Vagina (tissue), 2 donors: ENCODE measurements around the gene TBX10. TPM values are rescaled to one million over a fixed set of nuclear protein-coding genes. Genes with fewer than 3 reads are reported as not detected.

Experiments used
- DNase-seq, 2 donors: peaks; one replicate each; pipeline ENCODE4 v3.0.0-alpha.2; 2017; ENCODE audit errors: extremely low spot score in 2 of 2
- H3K27ac ChIP-seq: fragments of 200-600 bp; sonication (generic); one replicate; pipeline ENCODE4 v1.5.1; 2019
- H3K27me3 ChIP-seq: fragments of 200-600 bp; sonication (generic); one replicate; pipeline ENCODE4 v1.5.1; 2019
- H3K36me3 ChIP-seq, 2 donors: fragments of 200-600 bp; sonication (generic); one replicate each; pipeline ENCODE4 v1.5.1; 2017 to 2019
- H3K4me1 ChIP-seq: fragments of 200-600 bp; sonication (generic); one replicate; pipeline ENCODE4 v1.5.1; 2019
- H3K4me3 ChIP-seq, 2 donors: fragments of 200-600 bp; sonication (generic); 1 replicate in 1 of 2; 2 replicates in 1 of 2; pipeline ENCODE4 v1.5.1; 2016 to 2019
- H3K9me3 ChIP-seq: fragments of 200-600 bp; sonication (generic); one replicate; pipeline ENCODE4 v1.5.1; 2019
- POLR2A ChIP-seq, 2 donors: fragments of 450-650 bp; IDR thresholded peaks; one replicate each; pipeline ENCODE4 v1.6.1; 2017; ENCODE audit warnings: antibody characterized with exemption in 2 of 2, mild to moderate bottlenecking in 2 of 2, moderate library complexity in 2 of 2
- POLR2AphosphoS5 ChIP-seq, 2 donors: sonication (generic); formaldehyde crosslinking; IDR thresholded peaks; one replicate each; pipeline ENCODE4 v1.9.0; 2017; ENCODE audit warnings: antibody characterized with exemption in 2 of 2, mild to moderate bottlenecking in 2 of 2, low read depth in 1 of 2; ENCODE audit not compliant: insufficient read depth in 1 of 2
- intact Hi-C: fragments of 100-400 bp; cut with DNase I; formaldehyde crosslinking; loops from one replicate; pipeline ENCODE4 v1.15.1; 2023
- total RNA-seq: library from RNA; depleted of rRNA; stranded (reverse); fragments of >200 nt; gene quantifications from one replicate; pipeline ENCODE4 v1.2.3, GENCODE V29; 2016
- TF ChIP-seq, protein P1 (sequence below), 3 experiments: fragments of 450-650 bp in 2 of 3; fragments of 200-600 bp in 1 of 3; sonication (generic) in 1 of 3; IDR thresholded peaks; one replicate each; pipeline ENCODE4 v1.5.1; 2017 to 2019; ENCODE audit warnings: antibody characterized with exemption in 3 of 3, mild to moderate bottlenecking in 2 of 3, moderate library complexity in 2 of 3

The TBX10 gene
- total RNA-seq, 1 donor from 2014 or later = not detected

DNA sequence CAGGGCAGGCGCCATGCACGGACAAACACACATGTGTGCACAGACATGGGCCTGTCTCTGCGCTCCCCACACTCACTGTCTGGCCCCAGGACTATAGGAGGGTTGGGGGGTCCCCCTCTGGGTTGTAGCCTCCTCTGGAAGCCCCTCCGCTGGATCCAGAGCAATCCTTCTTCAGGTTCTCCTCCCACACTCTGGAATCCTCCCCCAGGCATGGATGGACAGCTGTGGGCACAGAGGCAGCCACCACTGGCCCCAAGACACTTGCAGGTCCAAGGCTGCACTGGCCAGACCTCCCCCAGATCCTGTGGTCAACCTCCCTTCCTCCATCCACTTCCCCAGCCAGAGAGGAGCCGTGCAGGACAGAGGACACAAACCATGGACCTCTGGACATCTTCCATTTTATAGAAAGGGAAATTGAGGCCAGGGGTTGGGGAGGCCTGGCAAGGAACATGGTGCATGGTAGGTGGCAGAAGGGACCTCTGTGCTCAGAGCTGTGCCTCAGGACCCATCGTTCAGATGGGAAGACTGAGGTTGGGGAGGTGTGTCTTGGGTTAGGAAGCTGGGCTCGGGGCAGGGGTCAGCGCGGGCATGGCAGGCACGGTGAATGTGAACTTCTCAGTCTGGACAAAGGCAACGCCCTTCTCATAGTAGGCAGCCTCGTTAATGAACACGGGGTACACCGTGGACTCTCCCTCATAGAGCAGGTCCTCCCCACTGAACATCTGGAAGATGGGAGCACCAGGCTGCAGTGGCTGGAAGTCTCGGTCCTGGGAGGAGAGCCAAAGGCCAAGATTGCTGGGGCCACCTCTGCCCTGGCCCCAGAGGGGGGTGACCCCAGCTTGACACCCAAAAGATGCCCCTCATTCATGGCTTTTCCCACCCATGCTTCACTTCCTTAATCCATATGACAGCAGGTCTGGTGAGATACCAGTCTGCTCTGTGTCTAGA, 2.9 kb upstream of the TBX10 start:
- Histone ChIP-seq H3K9me3 (no peaks in the 10 kb centered on the region), H3K4me3 (no peak overlapping the region), H3K4me1 (no peaks in the 10 kb centered on the region), H3K27ac (no peak overlapping the region), H3K36me3 (no peaks in the 10 kb centered on the region), H3K27me3 (no peaks in the 10 kb centered on the region)
- no peak for TF ChIP-seq POLR2A (IDR thresholded peaks at IDR 0.05)
- no peak for TF ChIP-seq POLR2AphosphoS5 (IDR thresholded peaks at IDR 0.05; ENCODE audit: insufficient read depth in 1 of 2, low read depth in 1 of 2)
- TF ChIP-seq, protein P1, sequence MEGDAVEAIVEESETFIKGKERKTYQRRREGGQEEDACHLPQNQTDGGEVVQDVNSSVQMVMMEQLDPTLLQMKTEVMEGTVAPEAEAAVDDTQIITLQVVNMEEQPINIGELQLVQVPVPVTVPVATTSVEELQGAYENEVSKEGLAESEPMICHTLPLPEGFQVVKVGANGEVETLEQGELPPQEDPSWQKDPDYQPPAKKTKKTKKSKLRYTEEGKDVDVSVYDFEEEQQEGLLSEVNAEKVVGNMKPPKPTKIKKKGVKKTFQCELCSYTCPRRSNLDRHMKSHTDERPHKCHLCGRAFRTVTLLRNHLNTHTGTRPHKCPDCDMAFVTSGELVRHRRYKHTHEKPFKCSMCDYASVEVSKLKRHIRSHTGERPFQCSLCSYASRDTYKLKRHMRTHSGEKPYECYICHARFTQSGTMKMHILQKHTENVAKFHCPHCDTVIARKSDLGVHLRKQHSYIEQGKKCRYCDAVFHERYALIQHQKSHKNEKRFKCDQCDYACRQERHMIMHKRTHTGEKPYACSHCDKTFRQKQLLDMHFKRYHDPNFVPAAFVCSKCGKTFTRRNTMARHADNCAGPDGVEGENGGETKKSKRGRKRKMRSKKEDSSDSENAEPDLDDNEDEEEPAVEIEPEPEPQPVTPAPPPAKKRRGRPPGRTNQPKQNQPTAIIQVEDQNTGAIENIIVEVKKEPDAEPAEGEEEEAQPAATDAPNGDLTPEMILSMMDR (IDR thresholded peaks at IDR 0.05) = no peak
- intact Hi-C loops = no loop called here
- DNase-seq = no peak

DNA sequence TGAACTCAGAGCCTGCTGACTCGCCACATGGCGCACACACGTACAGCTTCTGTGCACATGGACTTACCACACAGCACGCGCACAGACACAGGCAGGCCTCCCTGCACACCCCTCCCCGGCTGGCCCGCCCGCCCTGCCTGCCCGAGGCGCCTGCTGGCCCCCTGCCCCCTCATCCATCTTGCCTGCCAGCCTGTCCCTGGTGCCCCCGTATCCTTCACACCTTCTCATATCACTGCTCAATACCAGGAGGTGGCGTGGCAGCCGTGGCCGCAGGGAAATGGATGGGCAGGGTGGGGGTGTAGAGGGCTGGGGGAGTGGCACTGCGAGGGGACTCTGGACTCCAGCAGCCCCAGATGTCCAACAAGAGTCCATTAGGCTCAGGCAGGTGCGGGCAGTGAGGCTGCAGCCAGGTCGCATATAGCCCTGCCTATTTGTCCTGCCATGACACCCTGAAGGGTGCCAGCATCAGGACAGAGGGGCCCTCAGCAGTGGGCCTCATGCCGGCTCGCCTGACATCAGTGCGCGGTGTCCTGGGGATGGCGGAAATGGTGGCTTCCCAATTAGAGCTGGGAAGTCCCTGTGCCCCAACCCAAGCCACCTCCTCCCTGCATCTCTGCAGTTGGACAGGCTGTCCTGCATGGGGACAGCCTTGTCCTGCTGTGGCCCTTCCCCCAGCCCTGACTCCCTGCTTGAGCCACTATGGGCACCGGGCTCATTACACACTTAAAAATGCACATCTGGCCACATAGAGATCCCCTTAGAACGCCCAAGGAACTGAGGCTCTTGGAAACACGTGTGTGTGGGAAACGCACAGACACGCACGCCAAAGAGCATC, 2.0 kb upstream of the TBX10 start:
- no peaks in the 10 kb centered on the region for H3K27me3 ChIP-seq
- intact Hi-C loops = no loop called here
- DNase-seq = peak in 1 of 2 donors; percentile 90
- H3K9me3 ChIP-seq = no peaks in the 10 kb centered on the region
- H3K4me1 ChIP-seq = no peaks in the 10 kb centered on the region
- no peak overlapping the region for H3K27ac ChIP-seq
- TF ChIP-seq, protein P1 (IDR thresholded peaks at IDR 0.05) = no peak
- no peak for TF ChIP-seq POLR2AphosphoS5 (IDR thresholded peaks at IDR 0.05; ENCODE audit: insufficient read depth in 1 of 2, low read depth in 1 of 2)
- no peaks in the 10 kb centered on the region for H3K36me3 ChIP-seq
- H3K4me3 ChIP-seq = no peak overlapping the region

DNA sequence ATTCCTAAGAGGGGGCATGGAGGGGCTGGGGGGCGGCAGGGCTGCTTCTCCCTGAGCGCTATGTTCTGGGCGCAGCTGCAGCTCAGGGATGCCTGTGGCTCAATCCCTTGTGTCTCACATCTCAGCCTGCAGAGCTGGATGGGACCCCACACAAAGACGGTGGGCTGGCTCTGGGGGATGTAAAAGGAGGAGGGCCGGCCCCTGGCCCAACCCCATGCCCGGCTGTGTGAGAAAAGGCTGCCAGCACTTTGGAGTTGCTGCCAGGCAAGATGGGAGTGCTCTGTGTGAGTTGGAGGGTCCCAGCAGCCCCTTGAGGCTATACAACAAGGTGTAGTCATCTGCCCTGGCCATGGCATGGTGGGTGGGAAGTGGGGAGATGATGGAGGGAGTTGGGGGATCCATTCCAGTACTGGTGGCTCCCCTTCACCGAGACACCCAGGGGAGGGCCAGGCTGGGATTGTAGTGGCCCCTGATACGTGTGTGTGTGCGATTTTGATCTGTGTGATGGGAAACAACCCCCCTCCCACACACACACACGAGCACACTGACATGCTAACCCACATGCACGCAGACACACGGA, 1.3 kb upstream of the TBX10 start:
- Histone ChIP-seq H3K36me3 (no peaks in the 10 kb centered on the region), H3K9me3 (no peaks in the 10 kb centered on the region), H3K4me1 (no peaks in the 10 kb centered on the region), H3K27me3 (no peaks in the 10 kb centered on the region), H3K27ac (no peak overlapping the region), H3K4me3 (no peak overlapping the region)
- TF ChIP-seq, protein P1 (IDR thresholded peaks at IDR 0.05) = no peak
- TF ChIP-seq POLR2A (IDR thresholded peaks at IDR 0.05) (no peak), POLR2AphosphoS5 (IDR thresholded peaks at IDR 0.05; ENCODE audit: insufficient read depth in 1 of 2, low read depth in 1 of 2) (no peak)
- intact Hi-C loops = no loop called here
- DNase-seq = no peak

DNA sequence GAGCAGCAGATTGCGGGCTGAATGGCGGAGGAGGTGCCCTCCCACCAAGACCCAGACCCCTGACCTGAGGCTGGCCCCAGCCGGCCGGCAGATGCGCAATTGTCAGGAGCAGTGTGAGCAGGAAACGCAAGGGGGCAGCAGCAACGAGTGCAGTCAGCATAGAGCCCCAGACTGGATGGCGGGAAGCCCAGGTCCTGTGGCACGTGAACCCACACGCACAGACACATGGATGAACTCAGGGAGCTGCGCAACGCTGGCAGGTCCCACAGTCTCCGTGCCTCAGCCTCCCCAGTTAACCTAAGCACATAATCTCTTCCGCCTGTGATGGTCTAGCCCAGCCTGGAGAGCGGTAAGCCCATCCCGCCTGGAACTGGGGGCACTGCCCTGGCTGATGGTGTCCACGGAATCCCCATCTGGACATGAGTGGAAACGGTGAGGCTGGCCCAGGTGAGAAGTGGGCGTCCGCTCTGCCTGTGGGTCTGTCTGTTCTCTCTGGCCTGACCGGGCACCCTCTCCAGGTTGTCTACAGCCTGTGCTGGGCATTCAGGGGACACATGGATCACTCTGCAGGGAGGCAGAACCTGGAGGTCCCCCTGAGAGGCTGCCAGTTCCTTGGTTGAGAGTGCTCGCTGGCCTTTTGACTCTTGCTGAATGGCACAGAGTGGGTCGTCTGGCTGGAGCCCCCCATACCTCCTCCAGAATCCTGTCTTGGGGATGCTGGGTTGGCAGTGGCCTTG, 626 bp upstream of the TBX10 start:
- Histone ChIP-seq H3K36me3 (no peaks in the 10 kb centered on the region), H3K4me1 (no peaks in the 10 kb centered on the region), H3K9me3 (no peaks in the 10 kb centered on the region), H3K27me3 (no peaks in the 10 kb centered on the region), H3K27ac (no peak overlapping the region), H3K4me3 (no peak overlapping the region)
- intact Hi-C loops = no loop called here
- TF ChIP-seq, protein P1 (IDR thresholded peaks at IDR 0.05) = peak in 2 of 3 experiments; percentile 32 to 35
- TF ChIP-seq POLR2A (IDR thresholded peaks at IDR 0.05) = no peak
- DNase-seq = no peak
